Measurements from ENCODE around the gene SLC35A4. TPM values are rescaled to one million over a fixed set of nuclear protein-coding genes. Genes with fewer than 3 reads are reported as not detected.
A peak's percentile ranks its signal among the peaks of the same experiment; 100 is the strongest.

Gene SLC35A4
- total and polyA plus RNA-seq, 2 of the 13 experiments (the other 11 are each of a cell fraction or from before 2014, with no cell fraction given) = 0.71 to 4.0 TPM

GRCh38 chr5:140575309-140575708 lies 10.7 kb downstream of the SLC35A4 start (continued):
- TF ChIP-seq MIXL1 (CRISPR knock-in tag; IDR thresholded peaks at IDR 0.05) (0 out of 2 replicates have a peak, but pooled peaks have one; percentile 51), ZNF317 (CRISPR knock-in tag; IDR thresholded peaks at IDR 0.05) (no peak), ZBTB33 (CRISPR knock-in tag; IDR thresholded peaks at IDR 0.05) (0 out of 2 replicates have a peak, but pooled peaks have one; percentile 10), IRF9 (CRISPR knock-in tag; IDR thresholded peaks at IDR 0.05; ENCODE audit: borderline replicate concordance) (no peak), TBP (CRISPR knock-in tag; IDR thresholded peaks at IDR 0.05) (no peak), HDAC6 (IDR thresholded peaks at IDR 0.05; ENCODE audit: low read depth, low read length) (no peak), ZNF572 (CRISPR knock-in tag; IDR thresholded peaks at IDR 0.05) (no peak), ZEB1 (IDR thresholded peaks at IDR 0.05; ENCODE audit: insufficient replicate concordance, low read depth) (no peak), SOX5 (CRISPR knock-in tag; IDR thresholded peaks at IDR 0.05; ENCODE audit: borderline replicate concordance) (peak; percentile 40; the same call in 1 of the 2 replicates), PATZ1 (CRISPR knock-in tag; IDR thresholded peaks at IDR 0.05) (0 out of 2 replicates have a peak, but pooled peaks have one; percentile 33), ZNF800 (CRISPR knock-in tag; IDR thresholded peaks at IDR 0.05) (no peak), TMF1 (CRISPR knock-in tag; IDR thresholded peaks at IDR 0.05; ENCODE audit: low read depth) (no peak), MTERF4 (CRISPR knock-in tag; IDR thresholded peaks at IDR 0.05) (no peak), ZNF839 (CRISPR knock-in tag; IDR thresholded peaks at IDR 0.05; ENCODE audit: borderline replicate concordance) (no peak), FOXJ3 (CRISPR knock-in tag; IDR thresholded peaks at IDR 0.05; ENCODE audit: borderline replicate concordance) (no peak), HNF1A (IDR thresholded peaks at IDR 0.05; ENCODE audit: low read depth) (no peak), HNF1A (CRISPR knock-in tag; IDR thresholded peaks at IDR 0.05; ENCODE audit: borderline replicate concordance) (no peak), ELF4 (CRISPR knock-in tag; IDR thresholded peaks at IDR 0.05; ENCODE audit: borderline replicate concordance) (no peak)

All from HepG2 (cell line).